HL-60 (cell line): ENCODE measurements around the gene R3HDM2.

Experiments used
- POLR2AphosphoS5 ChIP-seq: IDR thresholded peaks from 2 replicates; pipeline ENCODE4 v1.6.1; 2012; ENCODE audit warnings: low read depth
- TF ChIP-seq, protein P1 (sequence below): IDR thresholded peaks from one replicate; pipeline ENCODE4 v1.5.1; 2011; ENCODE audit warnings: low read length, control low read depth, inconsistent platforms; ENCODE audit not compliant: insufficient read depth
- TF ChIP-seq, protein P2 (sequence below): IDR thresholded peaks from 2 replicates; pipeline ENCODE4 v1.6.1; 2012; ENCODE audit warnings: low read depth; ENCODE audit not compliant: insufficient replicate concordance

DNA sequence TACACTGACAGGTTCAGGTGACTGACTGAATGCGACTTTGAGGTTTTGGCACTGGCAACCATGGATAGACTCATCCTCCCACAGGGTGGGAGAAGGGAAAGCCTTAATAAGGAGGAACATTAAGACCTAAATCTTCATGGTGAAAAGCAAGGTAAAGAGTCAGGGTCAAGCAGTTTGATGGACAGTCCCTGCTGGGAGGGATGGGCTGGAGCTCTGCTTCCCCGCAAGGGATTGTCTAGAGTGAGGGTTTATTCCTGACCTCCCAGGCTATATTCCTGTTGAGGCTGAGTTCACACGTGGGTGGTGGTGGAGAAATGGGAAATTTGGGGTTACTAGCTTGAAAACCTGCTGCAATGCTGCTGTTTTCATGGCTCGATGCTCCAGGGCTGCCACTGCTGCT is 170.5 kb downstream of the R3HDM2 start:
- TF ChIP-seq, protein P1, sequence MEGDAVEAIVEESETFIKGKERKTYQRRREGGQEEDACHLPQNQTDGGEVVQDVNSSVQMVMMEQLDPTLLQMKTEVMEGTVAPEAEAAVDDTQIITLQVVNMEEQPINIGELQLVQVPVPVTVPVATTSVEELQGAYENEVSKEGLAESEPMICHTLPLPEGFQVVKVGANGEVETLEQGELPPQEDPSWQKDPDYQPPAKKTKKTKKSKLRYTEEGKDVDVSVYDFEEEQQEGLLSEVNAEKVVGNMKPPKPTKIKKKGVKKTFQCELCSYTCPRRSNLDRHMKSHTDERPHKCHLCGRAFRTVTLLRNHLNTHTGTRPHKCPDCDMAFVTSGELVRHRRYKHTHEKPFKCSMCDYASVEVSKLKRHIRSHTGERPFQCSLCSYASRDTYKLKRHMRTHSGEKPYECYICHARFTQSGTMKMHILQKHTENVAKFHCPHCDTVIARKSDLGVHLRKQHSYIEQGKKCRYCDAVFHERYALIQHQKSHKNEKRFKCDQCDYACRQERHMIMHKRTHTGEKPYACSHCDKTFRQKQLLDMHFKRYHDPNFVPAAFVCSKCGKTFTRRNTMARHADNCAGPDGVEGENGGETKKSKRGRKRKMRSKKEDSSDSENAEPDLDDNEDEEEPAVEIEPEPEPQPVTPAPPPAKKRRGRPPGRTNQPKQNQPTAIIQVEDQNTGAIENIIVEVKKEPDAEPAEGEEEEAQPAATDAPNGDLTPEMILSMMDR: no peak
- no peak for TF ChIP-seq POLR2AphosphoS5
- TF ChIP-seq, protein P2, sequence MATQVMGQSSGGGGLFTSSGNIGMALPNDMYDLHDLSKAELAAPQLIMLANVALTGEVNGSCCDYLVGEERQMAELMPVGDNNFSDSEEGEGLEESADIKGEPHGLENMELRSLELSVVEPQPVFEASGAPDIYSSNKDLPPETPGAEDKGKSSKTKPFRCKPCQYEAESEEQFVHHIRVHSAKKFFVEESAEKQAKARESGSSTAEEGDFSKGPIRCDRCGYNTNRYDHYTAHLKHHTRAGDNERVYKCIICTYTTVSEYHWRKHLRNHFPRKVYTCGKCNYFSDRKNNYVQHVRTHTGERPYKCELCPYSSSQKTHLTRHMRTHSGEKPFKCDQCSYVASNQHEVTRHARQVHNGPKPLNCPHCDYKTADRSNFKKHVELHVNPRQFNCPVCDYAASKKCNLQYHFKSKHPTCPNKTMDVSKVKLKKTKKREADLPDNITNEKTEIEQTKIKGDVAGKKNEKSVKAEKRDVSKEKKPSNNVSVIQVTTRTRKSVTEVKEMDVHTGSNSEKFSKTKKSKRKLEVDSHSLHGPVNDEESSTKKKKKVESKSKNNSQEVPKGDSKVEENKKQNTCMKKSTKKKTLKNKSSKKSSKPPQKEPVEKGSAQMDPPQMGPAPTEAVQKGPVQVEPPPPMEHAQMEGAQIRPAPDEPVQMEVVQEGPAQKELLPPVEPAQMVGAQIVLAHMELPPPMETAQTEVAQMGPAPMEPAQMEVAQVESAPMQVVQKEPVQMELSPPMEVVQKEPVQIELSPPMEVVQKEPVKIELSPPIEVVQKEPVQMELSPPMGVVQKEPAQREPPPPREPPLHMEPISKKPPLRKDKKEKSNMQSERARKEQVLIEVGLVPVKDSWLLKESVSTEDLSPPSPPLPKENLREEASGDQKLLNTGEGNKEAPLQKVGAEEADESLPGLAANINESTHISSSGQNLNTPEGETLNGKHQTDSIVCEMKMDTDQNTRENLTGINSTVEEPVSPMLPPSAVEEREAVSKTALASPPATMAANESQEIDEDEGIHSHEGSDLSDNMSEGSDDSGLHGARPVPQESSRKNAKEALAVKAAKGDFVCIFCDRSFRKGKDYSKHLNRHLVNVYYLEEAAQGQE: no peak
